Measurements from ENCODE around the gene FANCG.

DNA sequence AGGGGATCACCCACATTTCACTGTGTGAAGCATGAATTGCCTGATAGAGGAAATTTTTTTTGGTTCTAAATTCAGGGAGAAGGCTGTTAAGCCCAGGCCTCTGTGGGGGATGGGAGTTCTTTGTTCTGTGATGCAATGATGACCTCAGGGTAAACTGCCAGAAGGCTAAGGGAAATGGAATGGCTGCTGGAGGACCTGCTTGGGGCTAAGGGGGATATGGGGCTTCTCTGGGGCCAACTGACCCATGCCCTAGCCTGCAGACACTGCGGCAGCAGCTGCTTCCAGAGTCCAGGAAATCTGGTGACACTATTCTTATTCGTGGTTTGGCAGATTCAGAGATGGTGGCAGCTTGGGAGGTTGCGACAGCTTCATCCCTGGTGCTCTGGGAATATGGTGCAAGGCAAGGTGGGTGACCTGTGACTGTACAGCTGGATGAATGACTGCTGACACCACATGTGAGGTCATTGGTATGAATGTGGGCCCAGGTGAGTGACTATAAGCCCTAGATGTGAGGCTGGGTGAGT lies 37.6 kb downstream of the FANCG start:
- TF ChIP-seq, protein P1, sequence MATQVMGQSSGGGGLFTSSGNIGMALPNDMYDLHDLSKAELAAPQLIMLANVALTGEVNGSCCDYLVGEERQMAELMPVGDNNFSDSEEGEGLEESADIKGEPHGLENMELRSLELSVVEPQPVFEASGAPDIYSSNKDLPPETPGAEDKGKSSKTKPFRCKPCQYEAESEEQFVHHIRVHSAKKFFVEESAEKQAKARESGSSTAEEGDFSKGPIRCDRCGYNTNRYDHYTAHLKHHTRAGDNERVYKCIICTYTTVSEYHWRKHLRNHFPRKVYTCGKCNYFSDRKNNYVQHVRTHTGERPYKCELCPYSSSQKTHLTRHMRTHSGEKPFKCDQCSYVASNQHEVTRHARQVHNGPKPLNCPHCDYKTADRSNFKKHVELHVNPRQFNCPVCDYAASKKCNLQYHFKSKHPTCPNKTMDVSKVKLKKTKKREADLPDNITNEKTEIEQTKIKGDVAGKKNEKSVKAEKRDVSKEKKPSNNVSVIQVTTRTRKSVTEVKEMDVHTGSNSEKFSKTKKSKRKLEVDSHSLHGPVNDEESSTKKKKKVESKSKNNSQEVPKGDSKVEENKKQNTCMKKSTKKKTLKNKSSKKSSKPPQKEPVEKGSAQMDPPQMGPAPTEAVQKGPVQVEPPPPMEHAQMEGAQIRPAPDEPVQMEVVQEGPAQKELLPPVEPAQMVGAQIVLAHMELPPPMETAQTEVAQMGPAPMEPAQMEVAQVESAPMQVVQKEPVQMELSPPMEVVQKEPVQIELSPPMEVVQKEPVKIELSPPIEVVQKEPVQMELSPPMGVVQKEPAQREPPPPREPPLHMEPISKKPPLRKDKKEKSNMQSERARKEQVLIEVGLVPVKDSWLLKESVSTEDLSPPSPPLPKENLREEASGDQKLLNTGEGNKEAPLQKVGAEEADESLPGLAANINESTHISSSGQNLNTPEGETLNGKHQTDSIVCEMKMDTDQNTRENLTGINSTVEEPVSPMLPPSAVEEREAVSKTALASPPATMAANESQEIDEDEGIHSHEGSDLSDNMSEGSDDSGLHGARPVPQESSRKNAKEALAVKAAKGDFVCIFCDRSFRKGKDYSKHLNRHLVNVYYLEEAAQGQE (IDR thresholded peaks at IDR 0.05; ENCODE audit: low read depth): no peak
- TF ChIP-seq NFIC (IDR thresholded peaks at IDR 0.05): no peak
- TF ChIP-seq, protein P2, sequence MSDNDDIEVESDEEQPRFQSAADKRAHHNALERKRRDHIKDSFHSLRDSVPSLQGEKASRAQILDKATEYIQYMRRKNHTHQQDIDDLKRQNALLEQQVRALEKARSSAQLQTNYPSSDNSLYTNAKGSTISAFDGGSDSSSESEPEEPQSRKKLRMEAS (IDR thresholded peaks at IDR 0.05): no peak
- no peak for TF ChIP-seq TAF1 (IDR thresholded peaks at IDR 0.05; ENCODE audit: low read depth)
- TF ChIP-seq CREB1 (IDR thresholded peaks at IDR 0.05; ENCODE audit: low read depth): no peak
- no peak for TF ChIP-seq YY1 (IDR thresholded peaks at IDR 0.05; ENCODE audit: low read depth)
- no peak for TF ChIP-seq RAD21 (IDR thresholded peaks at IDR 0.05; ENCODE audit: low read depth)
- TF ChIP-seq EP300 (IDR thresholded peaks at IDR 0.05; ENCODE audit: borderline replicate concordance): no peak
- no peak for TF ChIP-seq EGR1 (IDR thresholded peaks at IDR 0.05)
